VCaP (cell line): ENCODE results near the gene TOM1L2.

ENCODE experiments used
- H3K27ac ChIP-seq: fragments of 450-650 bp; 2 replicates; pipeline ENCODE4 v1.5.1; 2017
- CTCF ChIP-seq: fragments of 450-650 bp; conservative IDR thresholded peaks from 2 replicates; pipeline ENCODE4 v1.5.1; 2017; ENCODE audit warnings: mild to moderate bottlenecking, moderate library complexity

The TOM1L2 gene

GRCh38 chr17:17950806-17951205 lies 21.4 kb downstream of the TOM1L2 start:
- TF ChIP-seq CTCF, result 0 out of 2 replicates have a peak, but pooled peaks have one; percentile 10
- peak overlapping the region; percentile 7; the same call in 1 of the 2 replicates for H3K27ac ChIP-seq

DNA sequence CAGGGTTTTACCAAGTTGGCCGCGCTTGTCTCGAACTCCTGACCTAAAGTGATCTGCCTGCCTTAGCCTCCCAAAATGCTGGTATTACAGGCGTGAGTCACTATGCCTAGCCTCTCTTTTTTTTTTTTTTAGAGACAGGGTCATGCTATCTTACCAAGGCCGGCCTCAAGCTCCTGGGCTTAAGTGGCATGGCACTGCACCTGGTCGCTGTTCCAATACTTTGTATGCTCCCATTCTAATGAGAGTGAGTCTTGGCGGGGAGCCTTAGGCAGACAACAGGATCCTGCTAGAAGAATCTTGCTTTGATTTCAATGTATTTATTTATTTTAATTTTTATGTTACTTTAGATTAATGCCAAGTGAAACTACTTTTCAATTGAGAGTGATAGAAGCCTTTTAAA lies 21.9 kb downstream of the TOM1L2 start:
- no peak for TF ChIP-seq CTCF
- H3K27ac ChIP-seq, result peak overlapping the region; percentile 7; the same call in 1 of the 2 replicates

GRCh38 chr17:17947966-17948365 lies 24.2 kb downstream of the TOM1L2 start:
- H3K27ac ChIP-seq, result peak overlapping the region; percentile 70

DNA sequence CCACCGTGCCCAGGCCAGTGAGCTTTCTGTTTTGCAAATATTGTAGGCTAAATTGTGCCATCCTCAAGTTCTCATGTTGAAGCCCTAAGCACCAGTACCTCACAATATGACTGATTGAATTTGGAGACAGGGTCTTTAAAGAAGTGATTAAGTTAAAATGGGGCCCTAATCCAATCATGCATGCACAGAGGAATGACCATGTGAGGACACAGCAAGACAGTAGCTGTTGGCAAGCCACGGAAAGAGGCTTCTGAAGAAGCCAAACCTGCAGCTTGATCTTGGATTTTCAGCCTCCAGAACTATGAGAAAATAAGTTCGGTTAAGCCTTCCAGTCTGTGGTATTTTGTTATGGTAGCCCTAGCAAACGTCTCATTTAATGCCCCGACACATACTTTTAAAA lies 24.9 kb downstream of the TOM1L2 start:
- peak overlapping the region; percentile 70 for H3K27ac ChIP-seq

More at GRCh38 chr17:17947966-17948365, 24.2 kb downstream of the TOM1L2 start:
- no peak for TF ChIP-seq CTCF

DNA sequence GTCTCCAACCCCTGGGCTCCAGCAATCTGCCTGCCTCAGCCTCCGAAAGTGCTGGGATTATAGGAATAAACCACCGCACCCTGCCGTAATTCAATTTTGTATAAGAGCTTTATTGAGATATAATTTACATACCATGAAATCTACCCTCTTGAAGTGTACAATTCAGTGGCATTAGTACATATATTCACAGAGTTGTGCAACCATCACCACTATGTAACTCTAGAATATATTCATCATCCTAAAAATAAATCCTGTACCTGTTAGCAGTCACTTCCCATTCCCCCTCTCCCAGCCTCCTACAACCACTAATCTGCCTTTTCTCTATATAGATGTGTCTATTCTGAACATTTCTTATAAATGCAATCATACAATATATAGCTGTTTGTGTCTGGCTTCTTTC lies 26.1 kb downstream of the TOM1L2 start:
- TF ChIP-seq CTCF, result no peak
- no peak overlapping the region for H3K27ac ChIP-seq

More for the DNA sequence above, 24.9 kb downstream of the TOM1L2 start:
- no peak for TF ChIP-seq CTCF

- TF ChIP-seq CTCF, result no peak
- no peak overlapping the region for H3K27ac ChIP-seq
Measured at GRCh38 chr17:17944743-17945142, 27.5 kb downstream of the TOM1L2 start.

DNA sequence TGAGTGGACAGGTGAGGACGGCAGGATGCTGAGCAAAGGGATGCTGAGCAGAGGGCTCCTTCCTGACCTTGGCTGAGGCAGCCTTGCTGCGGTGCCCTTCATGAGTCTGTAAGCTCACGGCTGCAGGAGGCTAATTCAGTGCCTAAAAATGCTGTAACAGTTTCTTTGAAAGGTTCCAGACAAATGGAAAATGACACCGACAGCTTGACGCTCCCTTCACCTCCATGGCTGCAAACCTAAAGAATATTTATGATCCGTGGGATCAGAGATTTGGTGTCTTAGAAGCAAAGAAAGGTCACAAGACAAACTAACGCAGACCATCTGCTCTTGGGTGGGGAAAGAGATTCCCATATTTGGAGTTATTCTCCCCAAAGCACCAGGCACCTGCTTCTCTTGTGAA lies 28.0 kb downstream of the TOM1L2 start:
- H3K27ac ChIP-seq, result no peak overlapping the region
- no peak for TF ChIP-seq CTCF
